ENCODE results near the gene ENPP6.

GRCh38 chr4:184090571-184090970 is 127.1 kb downstream of the ENPP6 start:
- TF ChIP-seq CTCF (conservative IDR thresholded peaks at IDR 0.05; ENCODE audit: low read depth in 2 of 2) (no peak), EZH2 (IDR thresholded peaks at IDR 0.05; ENCODE audit: low read depth, unreplicated experiment) (no peak), ZNF331 (CRISPR knock-in tag; IDR thresholded peaks at IDR 0.05; ENCODE audit: low read depth) (no peak), POLR2AphosphoS5 (IDR thresholded peaks at IDR 0.05; ENCODE audit: low read depth) (no peak), STAT1 (IDR thresholded peaks at IDR 0.05; ENCODE audit: unreplicated experiment) (no peak), ETS1 (IDR thresholded peaks at IDR 0.05) (no peak), REST (IDR thresholded peaks at IDR 0.05; ENCODE audit: unreplicated experiment) (no peak), EZH2phosphoT487 (IDR thresholded peaks at IDR 0.05; ENCODE audit: unreplicated experiment) (no peak), JUNB (IDR thresholded peaks at IDR 0.05; ENCODE audit: unreplicated experiment) (no peak), CREB1 (CRISPR knock-in tag; IDR thresholded peaks at IDR 0.05; ENCODE audit: low read depth) (no peak), ZNF114 (CRISPR knock-in tag; IDR thresholded peaks at IDR 0.05) (no peak), NANOG (IDR thresholded peaks at IDR 0.05; ENCODE audit: borderline replicate concordance) (no peak), ZNF462 (CRISPR knock-in tag; IDR thresholded peaks at IDR 0.05) (no peak)
